HG02943 (cell line): Measurements from ENCODE around the gene C1orf21.

Experiments
- ATAC-seq: cut with Tn5 transposase; IDR thresholded peaks from one replicate; pipeline ENCODE4 v1.9.1; 2021; ENCODE audit warnings: mild to moderate bottlenecking, low read depth, moderate library complexity; ENCODE audit not compliant: unreplicated experiment

Gene C1orf21

GRCh38 chr1:184385865-184386311 is 941 bp upstream of the C1orf21 start:
- ATAC-seq, result no peak

- no peak for ATAC-seq
These were observed 243 bp downstream of the C1orf21 start for GRCh38 chr1:184387069-184387475.

- ATAC-seq, result no peak
These were observed 868 bp downstream of the C1orf21 start for GRCh38 chr1:184387476-184388318.

GRCh38 chr1:184388319-184388889 is 1.6 kb downstream of the C1orf21 start:
- no peak for ATAC-seq

GRCh38 chr1:184388971-184389370 is 2.1 kb downstream of the C1orf21 start:
- no peak for ATAC-seq

- ATAC-seq, result no peak
These were observed 2.6 kb downstream of the C1orf21 start for GRCh38 chr1:184389446-184389845.

- ATAC-seq, result no peak
These were observed 4.1 kb downstream of the C1orf21 start for GRCh38 chr1:184390889-184391288.

- no peak for ATAC-seq
These were observed 5.2 kb downstream of the C1orf21 start for GRCh38 chr1:184392067-184392466.

- ATAC-seq, result no peak
These were observed 6.1 kb downstream of the C1orf21 start for GRCh38 chr1:184392779-184393522.

- no peak for ATAC-seq
These were observed 7.1 kb downstream of the C1orf21 start for GRCh38 chr1:184393962-184394361.

- no peak for ATAC-seq
These were observed 8.5 kb downstream of the C1orf21 start for GRCh38 chr1:184395370-184395769.

- no peak for ATAC-seq
These were observed 9.2 kb downstream of the C1orf21 start for GRCh38 chr1:184395937-184396480.

GRCh38 chr1:184399192-184399847 is 12.5 kb downstream of the C1orf21 start:
- no peak for ATAC-seq

- ATAC-seq, result no peak
These were observed 17.3 kb downstream of the C1orf21 start for GRCh38 chr1:184403961-184404726.

GRCh38 chr1:184404727-184405027 is 17.8 kb downstream of the C1orf21 start:
- no peak for ATAC-seq

- no peak for ATAC-seq
These were observed 18.4 kb downstream of the C1orf21 start for GRCh38 chr1:184405094-184405800.

GRCh38 chr1:184405801-184406142 is 18.9 kb downstream of the C1orf21 start:
- no peak for ATAC-seq

GRCh38 chr1:184406479-184406878 is 19.6 kb downstream of the C1orf21 start:
- ATAC-seq, result no peak

- ATAC-seq, result no peak
These were observed 21.1 kb downstream of the C1orf21 start for GRCh38 chr1:184407816-184408510.
